ENCODE measurements around the gene ZC3HAV1L.
A peak's percentile ranks its signal among the peaks of the same experiment; 100 is the strongest.
"Not testable (repeated sequence)": the region's sequence is repeated elsewhere in the genome, so short reads cannot be mapped to it uniquely, and the experiment has no call there.

ZC3HAV1L gene

GRCh38 chr7:139035586-139036353 is at the start of gene ZC3HAV1L:
TSS of gene ZC3HAV1L (minus strand) at chr7:139036042. CDS start at chr7:139036017, 25 bp downstream.
- DNase-seq (ENCODE audit: low spot score) (peak; percentile 85), FAIRE-seq (no peak)

DNA sequence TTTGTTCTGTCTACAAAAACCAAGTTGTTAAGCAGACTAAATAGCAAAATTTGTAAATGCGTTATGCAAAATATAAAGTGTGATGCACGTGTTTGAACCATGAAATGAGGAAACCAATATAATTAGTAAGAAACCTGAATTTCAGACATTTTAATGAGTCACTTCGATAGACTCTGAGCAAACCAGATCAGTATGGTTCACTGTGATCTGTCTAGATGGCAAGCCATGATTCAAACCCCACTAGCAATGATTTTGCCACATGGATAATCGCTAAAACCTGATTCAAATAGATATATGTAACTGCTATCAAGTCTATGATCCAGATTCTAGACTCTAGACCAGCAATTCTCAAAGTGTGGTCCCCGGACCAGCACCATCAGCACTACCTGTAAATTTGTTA is 48.9 kb upstream of the ZC3HAV1L start:
- FAIRE-seq (no peak), DNase-seq (ENCODE audit: low spot score) (no peak)

GRCh38 chr7:139081584-139081983 is 45.7 kb upstream of the ZC3HAV1L start:
- DNase-seq (ENCODE audit: low spot score) (no peak), FAIRE-seq (no peak)

GRCh38 chr7:139080905-139081304 is 45.1 kb upstream of the ZC3HAV1L start:
- DNase-seq (ENCODE audit: low spot score) (no peak), FAIRE-seq (no peak)

GRCh38 chr7:139079861-139080260 is 44.0 kb upstream of the ZC3HAV1L start:
- DNase-seq (ENCODE audit: low spot score) (no peak), FAIRE-seq (no peak)

DNA sequence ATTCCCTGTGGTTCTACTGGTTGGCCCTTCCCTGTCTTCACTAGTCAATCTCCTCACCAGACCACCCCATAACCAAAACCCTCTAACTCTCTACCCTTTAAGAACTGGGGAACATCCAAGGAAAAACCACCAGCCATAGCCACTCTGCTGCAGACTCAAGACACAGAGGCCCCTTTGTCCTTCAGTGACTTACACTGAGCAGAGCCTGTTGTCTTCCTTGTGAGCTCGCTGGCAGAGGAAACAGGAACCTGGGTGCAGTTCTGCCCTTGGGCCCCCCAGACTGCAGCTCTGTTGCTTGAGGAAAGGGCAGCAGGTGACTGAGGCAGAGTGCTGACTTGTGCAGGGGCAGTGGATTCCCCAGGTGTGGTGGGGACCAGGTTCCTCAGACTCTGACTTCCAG is 43.1 kb upstream of the ZC3HAV1L start:
- no peak for FAIRE-seq
- no peak for DNase-seq (ENCODE audit: low spot score)

- FAIRE-seq, result no peak
- DNase-seq (ENCODE audit: low spot score), result no peak
Measured at GRCh38 chr7:139078399-139078798, 42.6 kb upstream of the ZC3HAV1L start.

DNA sequence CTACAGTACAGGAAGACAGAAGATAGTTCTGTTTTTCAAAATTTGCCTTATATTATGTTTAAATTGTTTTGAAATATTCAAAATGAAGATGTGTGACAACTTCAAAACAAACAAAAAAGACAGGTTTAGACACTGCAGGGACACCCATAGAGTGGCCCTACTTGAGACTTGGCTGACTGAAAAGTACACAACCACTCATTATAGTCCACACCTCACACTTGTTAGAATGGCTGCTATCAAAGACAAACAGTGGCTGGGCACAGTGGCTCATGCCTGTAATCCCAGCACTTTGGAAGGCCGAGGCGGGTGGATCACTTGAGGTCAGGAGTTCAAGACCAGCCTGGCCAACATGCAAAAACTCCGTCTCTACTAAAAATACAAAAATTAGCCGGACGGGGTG is 41.9 kb upstream of the ZC3HAV1L start:
- FAIRE-seq; DNase-seq (ENCODE audit: low spot score): not testable (repeated sequence)

GRCh38 chr7:139075871-139076686 is 40.2 kb upstream of the ZC3HAV1L start:
- DNase-seq (ENCODE audit: low spot score) (no peak), FAIRE-seq (no peak)

- FAIRE-seq (no peak), DNase-seq (ENCODE audit: low spot score) (peak; percentile 62)
Measured at GRCh38 chr7:139075031-139075652, 39.3 kb upstream of the ZC3HAV1L start.

- FAIRE-seq, result no peak
Measured at GRCh38 chr7:139072796-139073195, 37.0 kb upstream of the ZC3HAV1L start.

GRCh38 chr7:139071680-139072079 is 35.8 kb upstream of the ZC3HAV1L start:
- DNase-seq (ENCODE audit: low spot score) (no peak), FAIRE-seq (no peak)

More at GRCh38 chr7:139072796-139073195, 37.0 kb upstream of the ZC3HAV1L start:
- no peak for DNase-seq (ENCODE audit: low spot score)

DNA sequence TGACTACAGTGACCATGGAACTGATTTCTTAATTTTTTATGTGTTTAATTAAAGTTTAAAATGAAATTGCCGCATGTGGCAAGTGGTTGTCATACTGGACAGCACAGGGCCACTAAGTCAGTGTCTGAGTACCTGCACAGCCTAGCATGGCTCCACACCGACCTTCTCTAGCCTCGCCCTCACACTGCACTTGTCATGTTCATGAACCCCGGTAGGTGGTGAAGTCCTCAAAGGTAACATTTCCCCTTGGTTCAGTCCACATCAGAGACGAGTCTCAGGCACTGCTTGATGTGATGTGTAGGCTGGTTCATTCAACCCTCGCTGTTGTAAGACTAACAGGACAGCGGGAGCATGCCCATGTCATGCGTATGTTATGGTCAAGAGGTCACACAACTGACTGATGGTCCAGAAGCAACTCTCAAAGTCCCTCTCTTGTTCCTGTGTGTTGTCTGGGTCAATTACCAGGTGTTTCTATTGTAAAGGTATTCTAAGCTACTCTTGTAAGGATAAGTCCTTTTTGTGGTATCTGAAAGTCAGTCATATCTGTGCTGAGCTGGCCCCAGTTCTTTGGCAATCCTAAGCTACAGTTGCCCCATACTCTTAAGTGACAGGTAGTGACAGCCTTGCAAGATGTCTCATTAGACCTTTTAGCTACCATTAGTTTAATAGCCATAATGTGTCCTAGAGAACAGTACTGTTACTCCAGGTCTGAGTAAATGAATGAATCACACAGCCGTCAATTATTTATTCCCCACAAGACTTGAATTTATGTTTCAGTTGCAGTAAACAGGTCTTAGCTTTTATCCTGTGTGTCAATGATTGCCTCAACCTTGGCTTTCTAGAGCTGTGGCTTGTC is 32.9 kb upstream of the ZC3HAV1L start:
- FAIRE-seq (no peak), DNase-seq (ENCODE audit: low spot score) (no peak)

GRCh38 chr7:139066315-139066714 is 30.5 kb upstream of the ZC3HAV1L start:
- no peak for FAIRE-seq
- DNase-seq (ENCODE audit: low spot score), result no peak

GRCh38 chr7:139065323-139065722 is 29.5 kb upstream of the ZC3HAV1L start:
- DNase-seq (ENCODE audit: low spot score), result no peak
- FAIRE-seq, result no peak

- FAIRE-seq, result no peak
- no peak for DNase-seq (ENCODE audit: low spot score)
Measured at GRCh38 chr7:139061416-139061815, 25.6 kb upstream of the ZC3HAV1L start.

GRCh38 chr7:139060695-139061237 is 24.9 kb upstream of the ZC3HAV1L start:
- FAIRE-seq (no peak), DNase-seq (ENCODE audit: low spot score) (no peak)

GRCh38 chr7:139059905-139060304 is 24.1 kb upstream of the ZC3HAV1L start:
- no peak for FAIRE-seq
- no peak for DNase-seq (ENCODE audit: low spot score)

DNA sequence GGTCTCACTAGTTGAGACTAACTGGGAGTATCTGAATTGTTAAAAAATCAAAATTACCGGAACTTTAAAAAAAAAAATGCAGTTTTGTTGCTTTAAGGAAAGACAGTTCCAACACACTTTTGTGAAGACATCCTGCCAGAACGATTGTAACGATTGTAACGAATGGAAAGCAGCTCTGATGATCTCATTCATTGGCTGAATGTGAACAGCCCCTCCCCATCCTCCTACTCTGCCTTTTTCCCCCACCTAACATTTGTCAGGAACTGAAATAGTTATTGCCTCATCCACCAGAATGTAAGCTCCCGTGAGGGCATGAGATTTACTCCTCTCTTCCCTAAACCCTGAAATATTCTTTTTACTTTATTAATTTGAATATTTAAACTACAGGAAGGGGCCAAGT is 23.1 kb upstream of the ZC3HAV1L start:
- FAIRE-seq, result no peak

GRCh38 chr7:139055674-139056073 is 19.8 kb upstream of the ZC3HAV1L start:
- DNase-seq (ENCODE audit: low spot score) (no peak), FAIRE-seq (no peak)

More for the DNA sequence above, 23.1 kb upstream of the ZC3HAV1L start:
- no peak for DNase-seq (ENCODE audit: low spot score)

- DNase-seq (ENCODE audit: low spot score); FAIRE-seq: not testable (repeated sequence)
Measured at GRCh38 chr7:139054656-139055055, 18.8 kb upstream of the ZC3HAV1L start.
